ENCODE results near the gene FOXD1.
"Not testable (repeated sequence)": the region's sequence is repeated elsewhere in the genome, so short reads cannot be mapped to it uniquely, and the experiment has no call there.

FOXD1 gene

GRCh38 chr5:73468638-73469037, 20.1 kb upstream of the FOXD1 start:
- not testable (repeated sequence) for DNase-seq

GRCh38 chr5:73464016-73464745, 15.6 kb upstream of the FOXD1 start:
- DNase-seq = no peak

- DNase-seq = no peak
Measured at GRCh38 chr5:73460133-73460532, 11.6 kb upstream of the FOXD1 start.

GRCh38 chr5:73459366-73459765, 10.8 kb upstream of the FOXD1 start:
- DNase-seq = no peak

GRCh38 chr5:73456462-73456861, 7.9 kb upstream of the FOXD1 start:
- DNase-seq = not testable (repeated sequence)

- no peak for DNase-seq
Measured at GRCh38 chr5:73454379-73455036, 5.9 kb upstream of the FOXD1 start.

- DNase-seq = no peak
Measured at GRCh38 chr5:73452215-73452614, 3.6 kb upstream of the FOXD1 start.

GRCh38 chr5:73451224-73452130, 2.9 kb upstream of the FOXD1 start:
- peak; percentile 89 for DNase-seq

- peak; percentile 77 for DNase-seq
Measured at GRCh38 chr5:73450672-73451223, 2.2 kb upstream of the FOXD1 start.

GRCh38 chr5:73450137-73450536, 1.6 kb upstream of the FOXD1 start:
- DNase-seq = no peak

GRCh38 chr5:73447530-73448462, 781 bp downstream of the FOXD1 start:
- peak; percentile 85 for DNase-seq

- peak; percentile 80 for DNase-seq
Measured at GRCh38 chr5:73446631-73447529, 1.7 kb downstream of the FOXD1 start.

- DNase-seq = no peak
Measured at GRCh38 chr5:73445665-73446630, 2.6 kb downstream of the FOXD1 start.

GRCh38 chr5:73444499-73445438, 3.8 kb downstream of the FOXD1 start:
- DNase-seq = peak; percentile 77

GRCh38 chr5:73443829-73444498, 4.6 kb downstream of the FOXD1 start:
- peak; percentile 88 for DNase-seq

GRCh38 chr5:73442996-73443627, 5.5 kb downstream of the FOXD1 start:
- DNase-seq = peak; percentile 51
